Amniotic epithelial cell (primary cell): ENCODE results near the gene TMA7.

Experiments used
- DNase-seq: peaks from one replicate; pipeline ENCODE4 v3.0.0-alpha.2; 2010; ENCODE audit warnings: low read depth

The TMA7 gene

DNA sequence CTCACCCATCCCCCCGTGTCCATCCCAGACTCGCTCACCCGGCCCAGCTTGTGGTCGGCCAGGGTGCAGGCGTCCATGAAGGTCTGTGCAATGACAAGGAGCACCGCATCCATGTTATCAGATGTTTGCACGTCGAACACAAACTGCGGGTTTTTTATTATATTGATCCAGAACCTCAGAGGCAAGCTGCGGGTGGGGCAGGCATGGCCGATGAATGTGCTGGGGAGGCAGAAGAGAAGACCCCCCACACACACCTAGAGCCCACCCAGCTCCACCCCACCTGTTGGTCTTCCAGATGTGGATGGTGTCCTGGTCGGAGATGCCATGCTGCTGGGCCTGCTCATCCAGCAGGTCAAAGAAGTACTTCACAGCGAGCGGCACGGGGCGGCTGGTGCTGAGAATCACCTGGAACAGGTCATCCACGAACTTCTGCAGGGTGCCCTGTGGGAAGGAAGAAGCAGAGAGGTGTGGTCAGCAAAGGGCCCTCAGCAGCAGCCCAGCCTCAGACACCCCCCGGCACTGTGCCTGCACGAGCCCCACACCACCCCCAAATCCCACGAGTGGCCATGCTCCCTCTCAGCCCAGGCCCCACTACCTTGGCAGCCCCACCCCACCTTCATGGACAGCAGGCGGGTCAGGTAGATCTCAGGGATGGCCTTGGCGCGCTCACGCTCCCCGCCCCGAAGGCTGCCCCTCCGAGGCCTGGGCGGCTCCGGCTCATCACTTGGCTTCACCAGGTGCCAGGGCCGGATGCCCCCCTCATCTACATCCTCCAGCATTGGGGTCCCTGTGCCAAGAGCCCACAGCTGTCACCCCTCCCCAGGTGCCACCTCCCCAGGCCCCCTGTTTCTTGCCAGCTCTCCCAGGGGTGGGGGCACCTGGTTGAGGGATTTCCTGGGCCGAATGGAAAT is 30.5 kb upstream of the TMA7 start:
- DNase-seq, result no peak

DNA sequence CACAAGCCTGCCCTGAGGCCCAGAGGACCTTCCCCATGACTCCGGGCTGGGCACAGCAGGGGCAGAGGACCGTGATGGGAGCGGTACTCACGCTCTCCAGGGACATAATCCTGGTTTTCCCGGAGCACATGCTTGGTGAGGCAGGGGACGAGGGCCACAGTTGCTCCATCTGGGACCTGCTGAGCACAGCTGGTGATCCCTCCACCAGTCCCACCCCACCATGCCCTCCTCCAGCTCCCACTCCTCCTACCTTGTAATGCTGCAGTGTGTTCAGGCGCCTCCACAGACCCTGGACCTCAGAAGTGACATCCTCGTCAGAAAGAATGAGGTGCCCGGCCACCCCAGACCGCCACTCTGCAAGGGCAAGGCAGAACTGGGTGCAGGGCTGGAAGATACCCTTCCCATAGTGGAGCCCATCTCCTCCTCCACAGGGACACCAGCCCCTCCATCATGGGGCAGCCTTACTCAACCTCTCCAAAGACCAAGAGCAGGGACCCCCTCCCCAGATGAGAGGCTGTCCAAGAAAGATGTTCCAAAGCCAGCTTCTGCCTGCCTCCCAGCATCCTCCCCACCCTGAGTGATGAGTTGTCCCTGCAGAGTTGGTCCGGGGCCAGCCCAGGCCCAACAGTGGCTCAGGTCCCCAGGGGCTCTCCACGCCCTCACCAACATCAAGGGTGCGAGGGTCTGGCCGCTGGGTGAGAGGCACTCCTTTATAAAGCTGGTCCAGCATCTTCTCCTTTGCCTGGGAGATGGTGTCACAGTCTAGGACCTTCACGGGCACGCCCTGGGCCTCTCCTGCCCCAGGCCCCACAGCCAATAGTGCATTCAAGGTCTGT is 29.6 kb upstream of the TMA7 start:
- no peak for DNase-seq

DNA sequence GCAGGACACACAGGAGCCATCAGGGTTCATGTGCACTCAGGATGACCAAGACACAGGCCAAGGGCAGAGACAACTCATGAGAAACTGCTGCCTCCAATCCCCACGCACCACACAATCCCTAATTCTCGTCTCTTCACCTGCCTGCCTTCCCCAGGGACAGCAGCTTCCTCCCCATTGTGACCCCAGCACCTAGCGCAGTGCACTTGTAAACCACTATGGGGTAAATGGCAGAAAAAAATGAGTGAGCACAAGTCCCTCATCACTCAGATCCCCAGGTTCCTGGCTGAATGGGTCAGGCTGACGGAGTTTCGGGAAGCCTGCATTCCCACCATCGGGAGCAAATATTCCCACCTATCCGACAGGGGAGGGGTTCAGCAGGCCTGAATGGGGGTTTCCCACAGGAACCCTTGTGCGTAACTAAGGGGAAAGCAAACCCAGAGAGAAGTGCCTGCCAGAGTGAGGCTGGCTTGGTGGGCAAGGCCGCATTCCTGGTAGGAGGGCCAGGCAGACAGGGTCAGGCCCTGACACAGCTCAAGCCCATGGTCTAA is 28.9 kb upstream of the TMA7 start:
- no peak for DNase-seq

DNA sequence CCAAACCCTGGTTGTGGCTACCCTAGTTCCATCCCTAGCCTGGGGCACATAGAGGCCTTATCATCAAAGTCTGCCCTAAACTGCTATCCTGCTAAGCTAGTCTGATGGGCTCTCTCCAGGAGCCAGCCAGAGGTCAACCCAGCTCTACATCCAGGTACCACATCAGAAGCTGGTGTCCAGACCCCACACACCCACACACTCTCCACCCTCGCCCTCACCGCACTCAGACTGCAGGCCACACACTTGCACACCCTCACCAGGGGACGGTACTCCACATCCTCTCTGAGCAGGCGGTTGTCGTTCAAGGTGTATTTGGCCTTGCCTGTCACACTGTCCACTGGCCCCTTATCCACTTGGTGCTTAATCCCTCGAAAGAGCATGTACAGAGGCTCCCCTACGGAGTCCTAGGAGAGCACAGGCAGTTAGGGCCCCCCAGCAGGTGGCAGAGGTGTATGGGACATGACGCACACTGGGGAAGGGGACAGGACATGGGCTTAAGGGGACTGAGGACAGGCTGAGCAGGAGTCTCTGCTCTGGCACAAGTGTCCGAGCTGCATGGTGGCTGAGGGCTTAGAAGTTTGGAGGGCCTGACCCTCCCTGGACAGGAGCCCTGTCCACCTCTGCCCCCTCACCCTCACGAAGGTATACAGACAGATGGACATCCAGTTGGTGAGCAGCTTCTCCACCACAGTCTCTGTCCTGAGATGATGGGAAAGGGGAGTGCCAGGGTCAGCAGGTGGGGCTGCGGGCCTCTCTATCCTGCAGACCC is 28.3 kb upstream of the TMA7 start:
- no peak for DNase-seq

DNA sequence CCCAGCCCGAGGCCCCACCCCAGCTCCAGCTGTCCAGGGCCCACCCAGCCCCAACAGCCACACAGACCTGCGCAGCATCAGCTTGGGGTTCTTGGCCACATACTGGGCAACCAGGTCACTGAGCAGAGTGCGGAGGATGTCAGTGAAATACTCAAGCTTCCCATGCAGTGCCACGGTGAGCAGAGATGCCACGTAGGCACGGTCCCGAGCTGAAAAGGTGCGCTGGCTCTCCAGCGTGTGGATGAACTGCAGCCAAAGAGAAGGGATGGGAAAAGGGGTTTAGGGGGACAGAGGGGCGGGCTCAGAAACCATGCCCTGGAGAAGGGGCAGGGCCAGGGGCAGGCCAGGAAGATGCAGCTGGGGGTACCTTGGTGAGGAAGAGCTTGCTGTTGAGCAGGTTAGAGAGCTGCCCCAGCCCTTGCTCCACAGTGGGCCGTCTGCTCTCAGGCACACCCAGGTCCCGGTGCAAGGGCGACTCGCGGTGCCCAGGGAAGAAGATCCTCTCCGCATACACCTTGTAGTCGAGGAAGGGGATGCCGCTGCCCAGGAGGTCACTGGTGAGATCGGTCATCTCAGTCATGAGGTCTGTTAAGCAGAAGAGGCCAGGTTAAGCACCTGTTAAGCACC is 27.6 kb upstream of the TMA7 start:
- no peak for DNase-seq

DNA sequence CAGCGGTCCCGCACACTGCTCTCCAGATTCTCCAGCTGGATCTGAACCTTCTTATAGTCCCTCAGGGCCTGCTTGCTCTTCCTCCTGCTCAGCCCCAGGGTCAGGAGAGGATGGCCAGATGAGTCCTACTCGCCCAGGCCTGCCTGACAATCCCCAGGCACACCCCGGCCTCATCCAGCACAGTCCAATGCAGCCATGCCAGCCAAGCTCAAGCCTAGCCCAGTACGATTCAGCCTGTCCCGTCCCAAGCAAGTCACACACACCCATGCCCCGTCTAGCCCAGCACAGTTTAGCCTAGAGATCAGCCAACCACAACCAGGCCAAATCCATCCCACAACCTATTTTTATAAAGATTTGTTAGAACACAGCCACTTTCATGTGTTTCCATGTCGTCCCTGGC is 27.0 kb upstream of the TMA7 start:
- no peak for DNase-seq

DNA sequence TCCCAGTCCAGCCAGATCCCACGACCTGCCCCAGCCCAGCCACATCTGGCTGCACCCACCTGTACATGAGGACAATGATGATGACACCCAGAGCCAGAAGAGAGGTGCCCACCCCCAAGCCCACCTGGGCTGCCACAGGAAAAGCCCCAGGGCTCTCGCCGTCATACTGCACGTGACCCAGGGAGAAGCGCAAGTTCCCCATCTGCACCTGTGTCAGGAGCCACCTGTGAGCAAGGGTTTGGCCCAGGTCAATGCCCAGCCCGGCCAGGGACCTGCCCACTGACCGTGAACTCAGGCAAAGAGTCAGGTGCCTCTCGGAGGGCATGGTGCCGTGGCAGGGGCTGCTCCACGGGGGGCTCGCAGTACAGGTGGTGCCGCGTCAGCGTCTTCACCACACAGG is 26.4 kb upstream of the TMA7 start:
- no peak for DNase-seq

DNA sequence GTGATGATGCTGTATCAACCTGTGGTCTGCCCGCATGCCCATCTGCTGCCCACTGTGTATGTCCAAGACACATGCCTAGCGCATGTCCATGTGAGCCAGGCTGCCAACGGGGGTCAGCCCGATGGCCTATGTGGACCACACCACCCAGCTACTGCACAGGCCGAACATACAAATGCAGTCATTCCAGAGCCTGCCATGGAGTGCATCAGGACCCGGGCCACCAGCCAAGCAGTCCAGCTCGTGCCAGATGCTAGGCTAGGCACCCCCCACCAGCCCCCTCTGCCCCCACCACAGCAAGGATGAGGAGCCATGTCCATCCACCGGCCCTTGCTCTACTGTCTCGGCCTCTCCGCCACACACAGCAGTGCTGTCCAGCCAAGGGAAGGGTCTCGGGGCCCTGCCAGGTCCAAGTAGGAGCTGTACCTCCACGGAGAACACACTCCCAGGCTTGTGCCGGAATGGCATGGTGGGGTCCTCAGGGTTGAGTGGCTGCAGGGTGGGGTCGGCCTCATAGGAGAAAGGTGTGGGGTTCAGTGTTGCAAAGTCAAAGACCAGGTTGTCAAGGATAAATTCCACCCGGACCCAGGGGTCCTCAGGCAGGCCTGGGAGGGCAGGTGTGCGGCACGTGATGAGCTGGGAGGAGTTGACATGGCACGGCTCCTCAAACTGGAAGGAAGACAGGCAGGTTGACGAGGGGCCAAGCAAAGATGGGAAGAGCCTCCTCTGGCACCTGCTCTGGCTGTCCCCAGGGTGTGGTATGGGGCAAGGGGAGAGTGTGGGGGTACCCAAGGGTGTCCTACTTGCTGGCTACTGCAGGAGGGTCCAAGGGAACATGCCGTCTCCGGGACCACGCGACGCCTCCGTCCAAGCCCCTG is 25.4 kb upstream of the TMA7 start:
- no peak for DNase-seq

DNA sequence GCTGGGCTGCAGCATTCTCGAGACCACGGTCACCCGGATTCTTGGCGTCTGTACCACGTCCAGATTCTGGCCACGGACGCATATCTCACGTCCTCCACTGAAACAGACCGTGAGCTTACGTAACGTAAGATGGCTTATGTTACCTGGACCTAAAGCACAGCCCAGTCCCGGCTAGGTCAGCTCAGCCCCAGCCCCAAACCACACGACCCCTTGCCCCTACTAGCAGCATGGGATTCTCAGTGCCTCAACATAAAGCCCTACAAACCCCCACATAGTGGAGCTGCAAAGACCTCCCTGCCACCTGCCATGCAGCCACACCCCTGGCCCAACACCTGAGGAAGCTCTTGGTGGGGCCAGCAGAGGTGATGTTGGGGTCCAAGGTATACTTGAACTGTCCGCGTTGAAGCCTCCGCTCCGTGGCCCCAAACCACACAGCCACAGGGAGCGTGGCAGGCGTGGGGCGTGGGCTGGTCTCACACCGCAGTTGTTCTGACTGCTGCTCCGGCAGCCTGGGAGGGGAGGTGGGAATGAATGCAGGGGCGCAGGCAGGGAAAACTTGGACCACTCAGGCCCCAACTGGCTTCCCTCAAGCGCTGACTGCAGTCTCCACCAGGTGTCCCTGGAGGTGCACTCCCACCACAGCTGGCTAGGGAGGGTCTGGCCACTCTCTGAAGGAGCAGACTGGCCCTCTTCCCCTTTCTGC is 24.7 kb upstream of the TMA7 start:
- no peak for DNase-seq

DNA sequence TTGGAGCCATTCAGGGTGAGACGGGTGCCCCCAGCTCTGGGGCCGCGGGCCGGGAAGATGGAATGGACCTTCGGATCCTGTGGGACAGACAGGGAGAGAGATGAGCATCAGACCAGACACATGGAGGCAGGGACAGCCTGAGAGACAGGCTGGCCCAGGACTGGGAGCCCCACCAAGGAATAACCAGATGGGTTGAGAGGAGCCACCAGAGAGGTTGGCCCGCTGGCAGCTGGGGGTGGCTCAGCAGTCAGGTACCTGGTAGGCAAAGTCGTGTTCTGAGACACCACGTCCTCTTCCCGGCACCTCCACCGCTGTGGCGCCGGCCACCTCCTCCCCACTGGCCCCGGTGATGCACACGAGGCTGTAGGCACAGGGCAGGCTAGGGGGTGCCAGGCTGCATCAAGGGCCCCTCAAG is 24.0 kb upstream of the TMA7 start:
- DNase-seq, result no peak

DNA sequence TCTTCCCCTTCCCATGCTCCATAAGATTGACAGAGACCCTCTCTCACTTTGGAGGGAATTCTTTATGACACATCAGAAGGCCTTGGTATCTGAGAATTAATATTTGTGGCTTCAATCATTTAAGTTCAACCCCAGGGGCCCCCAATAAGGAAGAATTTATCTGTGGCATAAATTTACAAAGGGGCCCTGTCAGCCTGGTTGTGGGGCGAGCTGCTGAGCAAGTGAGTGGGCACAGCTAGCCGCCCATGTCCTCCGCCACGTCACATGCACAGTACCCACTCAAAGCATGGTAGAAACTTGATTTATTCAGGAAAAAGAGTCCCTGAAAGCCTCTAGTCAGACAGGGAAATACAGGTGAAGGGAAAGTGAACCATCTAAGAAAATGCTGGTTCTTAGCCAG is 23.5 kb upstream of the TMA7 start:
- no peak for DNase-seq

DNA sequence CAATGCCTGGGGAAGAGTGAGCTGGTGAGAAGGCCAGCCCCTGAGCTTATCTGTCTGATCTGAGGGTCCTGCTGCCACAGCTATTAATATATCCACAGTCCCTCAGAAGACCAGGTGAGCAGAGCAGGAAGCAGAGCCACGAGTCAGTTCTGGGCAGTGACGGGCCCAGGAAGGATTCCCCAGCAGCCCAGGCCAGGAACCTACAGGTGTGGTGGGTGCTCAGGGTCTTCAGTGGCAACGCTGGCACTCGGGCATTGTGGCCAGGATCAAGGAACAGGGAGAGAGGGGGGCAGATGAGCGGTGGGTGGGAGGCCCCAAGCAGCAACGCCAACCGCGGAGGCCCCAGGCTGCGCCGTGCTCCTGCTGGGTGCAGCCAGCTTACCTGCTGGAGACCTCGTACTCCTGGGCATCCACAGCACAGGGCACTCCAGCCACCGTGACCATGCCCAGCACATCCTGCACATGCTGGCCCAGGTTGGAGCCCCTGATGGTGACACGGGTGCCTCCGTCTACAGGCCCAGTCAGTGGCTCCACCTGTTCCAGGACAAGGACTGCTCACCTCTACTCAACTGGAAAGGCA is 22.4 kb upstream of the TMA7 start:
- DNase-seq, result no peak

DNA sequence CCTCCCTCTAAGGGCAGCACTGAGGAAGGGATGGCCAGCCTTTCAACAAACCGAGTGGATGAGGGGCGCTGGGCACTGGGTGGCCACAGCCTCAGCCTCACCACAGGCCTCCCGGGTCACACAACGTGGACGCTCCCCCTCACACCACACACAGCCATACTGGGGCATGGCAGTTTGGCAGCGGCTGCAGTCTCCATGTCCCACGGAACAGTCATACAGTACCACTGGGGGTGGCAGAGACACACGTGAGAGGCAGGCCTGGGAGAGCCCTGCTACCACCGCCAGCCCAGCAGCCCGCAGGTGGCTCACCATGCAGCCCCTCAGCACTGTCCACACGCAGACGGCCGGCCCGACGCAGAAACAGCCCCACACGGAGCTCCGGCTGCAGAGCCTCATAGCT is 21.9 kb upstream of the TMA7 start:
- no peak for DNase-seq

DNA sequence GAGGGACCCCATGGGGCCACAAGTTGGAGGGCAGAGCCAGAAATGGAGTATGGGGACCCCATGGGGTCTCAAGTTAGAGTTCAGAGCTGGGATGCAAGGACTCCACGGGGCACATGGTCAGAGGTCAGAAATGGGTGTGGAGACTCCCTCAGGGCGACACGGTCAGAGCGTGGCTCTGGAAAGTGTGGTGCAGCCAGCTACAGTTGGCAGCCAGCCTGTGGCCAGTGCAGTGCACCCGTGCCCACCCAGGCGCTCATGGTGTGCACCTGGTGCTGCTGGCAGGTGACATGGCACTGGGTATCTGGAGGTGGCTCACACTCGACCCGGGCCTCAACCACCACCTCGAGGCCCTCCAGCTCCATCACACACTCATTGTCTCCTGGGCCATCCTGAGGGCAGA is 21.4 kb upstream of the TMA7 start:
- DNase-seq, result no peak

DNA sequence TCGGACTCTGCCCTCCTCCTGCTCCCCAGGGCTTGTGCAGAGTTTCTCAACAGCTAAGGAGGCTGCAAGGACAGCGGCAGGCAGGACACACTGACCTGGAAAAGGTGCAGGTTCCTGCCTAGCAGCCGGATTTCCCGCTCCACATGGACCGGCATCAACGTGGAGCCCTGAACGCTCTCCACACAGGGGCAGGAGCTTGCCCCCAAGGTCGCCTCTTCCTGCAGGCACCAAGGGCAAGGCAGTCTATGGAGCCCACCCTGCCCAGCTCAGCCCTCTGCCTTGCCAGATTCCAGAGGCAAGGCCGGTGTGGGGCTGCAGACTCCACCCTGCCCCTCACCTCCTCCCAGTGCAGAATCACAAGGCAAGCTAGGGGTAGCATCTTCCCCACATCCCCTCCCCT is 20.9 kb upstream of the TMA7 start:
- DNase-seq, result no peak

DNA sequence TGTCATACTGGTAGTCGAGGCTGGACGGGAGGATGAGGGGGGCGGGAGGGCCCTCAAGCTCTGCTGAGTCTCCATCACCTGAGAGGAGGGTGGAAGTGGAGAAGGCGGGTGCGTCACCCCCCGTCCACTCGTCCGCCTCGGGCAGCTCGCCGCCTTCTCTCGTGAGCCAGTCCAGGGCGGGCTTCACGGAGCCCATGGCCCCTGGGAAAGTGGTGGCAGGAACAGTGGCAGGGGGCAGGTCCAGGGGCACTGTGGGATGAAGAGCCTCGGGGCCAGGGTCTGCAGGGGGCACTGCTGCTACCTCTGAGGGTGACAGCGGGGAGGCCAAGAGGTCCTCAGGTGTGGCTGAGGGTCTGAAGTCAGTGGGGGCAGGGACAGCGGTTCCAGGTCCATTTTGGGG is 20.5 kb upstream of the TMA7 start:
- DNase-seq, result no peak

DNA sequence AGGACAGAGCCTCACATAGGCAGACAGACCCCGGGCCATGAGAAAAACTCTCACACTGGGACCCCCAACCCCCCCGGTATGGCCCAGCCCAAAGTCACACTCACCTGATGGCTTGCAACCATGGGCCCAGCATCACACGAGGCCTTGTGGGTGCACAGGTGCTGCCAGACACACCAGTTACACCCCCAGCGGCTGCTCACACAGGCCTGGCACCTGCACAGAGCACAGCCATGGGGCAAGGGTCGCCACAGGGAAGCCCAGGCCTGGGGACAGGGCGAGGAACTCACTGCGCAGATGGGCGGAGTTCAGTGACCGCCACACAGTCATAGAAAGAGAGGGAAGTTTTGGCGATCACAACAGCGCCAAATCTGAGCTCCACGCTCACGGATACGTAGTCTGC is 19.5 kb upstream of the TMA7 start:
- no peak for DNase-seq

DNA sequence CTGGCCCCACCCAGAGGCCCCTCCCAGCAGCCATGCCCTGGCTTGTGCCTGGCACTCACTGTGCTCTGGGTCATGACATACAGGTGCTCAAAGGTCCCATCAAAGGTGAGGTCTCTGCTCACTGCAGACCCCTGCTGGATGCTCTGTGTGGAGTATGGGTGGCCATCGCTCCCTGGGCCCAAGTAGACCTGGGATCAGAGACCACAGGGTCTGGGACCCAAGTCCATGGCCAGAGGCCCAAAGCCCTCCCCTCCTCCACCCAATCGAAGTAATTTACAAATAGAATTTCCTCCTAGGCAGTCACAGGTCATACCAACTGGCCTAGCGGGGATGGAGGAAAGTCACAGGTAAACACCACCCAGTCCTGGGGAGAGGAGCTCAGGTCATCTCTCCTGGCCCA is 17.8 kb upstream of the TMA7 start:
- no peak for DNase-seq

DNA sequence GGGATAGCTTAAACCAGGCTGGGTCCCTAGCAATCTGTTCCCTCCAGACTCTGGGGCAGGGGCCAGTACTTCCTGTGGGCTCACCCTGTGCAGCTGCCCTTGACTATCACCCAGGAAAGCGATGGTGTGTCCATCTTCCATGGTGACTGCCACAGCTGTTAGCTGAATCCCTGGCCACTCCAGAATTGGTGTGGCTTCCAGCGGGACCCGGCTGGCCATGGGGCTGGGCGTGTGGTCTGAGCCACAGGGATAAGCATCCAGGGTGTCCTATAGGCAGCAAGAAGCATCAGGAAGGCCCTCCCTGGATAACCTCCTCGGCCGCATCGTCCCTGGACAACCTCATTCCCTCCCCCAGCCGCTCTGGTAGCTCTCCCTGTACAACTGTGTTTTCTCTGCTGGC is 17.4 kb upstream of the TMA7 start:
- no peak for DNase-seq
